ENCODE results near the gene BTBD16.

DNA sequence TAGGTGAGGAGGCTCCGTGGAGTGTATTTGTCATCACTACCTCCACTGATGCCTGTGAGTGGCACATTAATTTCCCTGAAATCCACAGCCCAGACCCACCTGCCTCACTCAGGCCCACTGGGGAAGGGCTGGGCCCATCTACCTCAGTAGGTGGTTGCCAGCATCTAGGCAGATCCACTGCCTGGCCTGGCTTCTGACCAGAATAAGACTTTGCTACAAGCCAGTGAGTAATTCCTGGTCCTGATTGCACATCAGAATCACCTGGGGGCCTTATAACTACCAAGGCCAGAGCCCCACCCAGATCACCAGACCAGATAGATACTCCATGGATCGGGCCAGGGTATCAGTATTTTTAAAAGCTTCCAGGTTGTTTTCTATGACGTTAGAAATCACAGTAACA, 65.9 kb downstream of the BTBD16 start:
- no peak for TF ChIP-seq GATA2 (IDR thresholded peaks at IDR 0.05; ENCODE audit: low read depth, low read length)
- no peak for TF ChIP-seq GATA3 (IDR thresholded peaks at IDR 0.05; ENCODE audit: low read depth, low read length)

All from SH-SY5Y (cell line).